NCI-H128 (cell line): ENCODE measurements around the gene DPEP2NB.

Source experiments
- DNase-seq: peaks from one replicate; lab custom pipeline; 2025; ENCODE audit not compliant: unreplicated experiment; lab: John Stamatoyannopoulos, UW

The DPEP2NB gene

GRCh38 chr16:67964477-67965131 lies 51.1 kb downstream of the DPEP2NB start:
- DNase-seq, result no peak

GRCh38 chr16:67963662-67964321 lies 51.9 kb downstream of the DPEP2NB start:
- no peak for DNase-seq
